ENCODE measurements around the gene CXCL17. TPM values are rescaled to one million over a fixed set of nuclear protein-coding genes. Genes with fewer than 3 reads are reported as not detected.

Gene CXCL17
- total RNA-seq, 5 donors from 2014 or later (not counting 1 experiment from before 2014, with no cell fraction given), result not detected

DNA sequence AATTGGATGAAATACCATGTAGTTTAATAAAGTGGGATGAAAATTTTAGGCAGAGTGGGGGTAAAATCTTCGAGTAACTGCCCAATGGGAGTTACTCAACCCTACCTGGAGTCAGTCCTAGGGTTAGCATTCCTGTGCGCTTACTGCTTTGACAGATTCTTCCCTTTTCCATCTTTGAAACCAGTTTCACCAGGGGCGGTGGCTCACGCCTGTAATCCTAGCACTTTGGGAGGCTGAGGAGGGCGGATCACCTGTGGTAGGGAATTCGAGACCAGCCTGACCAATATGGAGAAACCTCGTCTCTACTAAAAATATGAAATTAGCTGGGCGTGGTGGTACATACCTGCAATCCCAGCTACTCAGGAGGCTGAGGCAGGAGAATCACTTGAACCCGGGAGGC is 37.0 kb upstream of the CXCL17 start:
- ChIA-PET POLR2A (no interaction called here), CTCF (interaction anchor here in 1 of 2 donors (0.7 kb wide), 1 partner anchor 13 kb away, joined by 3 read pairs; no protein-coding TSS in a partner anchor)
- no peaks in the 10 kb centered on the region for H3K36me3 ChIP-seq (ENCODE audit: control insufficient read depth in 2 of 2, extremely low read depth in 1 of 2, insufficient read depth in 1 of 2, low read length in 1 of 2)
- Mint-ChIP-seq H3K27me3 (no peaks in the 10 kb centered on the region), H3K4me1 (peaks cover 16 to 28% (median 25%) of the 10 kb centered on the region in 3 donors), H3K9me3 (no peaks in the 10 kb centered on the region), H3K27ac (peak overlapping the region in 1 of 2 donors; percentile 29), H3K4me3 (no peak overlapping the region), H3K36me3 (no peaks in the 10 kb centered on the region)
- WGBS (ENCODE audit: insufficient coverage), result 87% methylated on average over 3 of the region's 9 CpGs
- no peaks in the 10 kb centered on the region for H3K27me3 ChIP-seq (replicated peaks in 1 of 2; ENCODE audit: control insufficient read depth in 2 of 2, extremely low read depth in 1 of 2, insufficient read depth in 2 of 2, low read length in 1 of 2)
- no peak overlapping the region for H3K27ac ChIP-seq (ENCODE audit: low read length)
- H3K4me1 ChIP-seq (ENCODE audit: control insufficient read depth in 1 of 2, extremely low read depth in 1 of 2, insufficient read depth in 2 of 2, low read length in 2 of 2), result peaks cover 0 to 8% of the 10 kb centered on the region in 2 experiments
- no peak overlapping the region for H3K4me3 ChIP-seq (ENCODE audit: control insufficient read depth in 1 of 2, extremely low read depth in 1 of 2, low read length in 1 of 2)
- DNase-seq (no peak), ATAC-seq (replicated peaks in 1 of 4) (no peak)
- no peaks in the 10 kb centered on the region for H3K9me3 ChIP-seq

- CTCF ChIA-PET, result no interaction called here
- ATAC-seq (replicated peaks in 1 of 4) (no peak), DNase-seq (no peak)
- Mint-ChIP-seq H3K4me3 (no peak overlapping the region), H3K27ac (no peak overlapping the region), H3K27me3 (no peaks in the 10 kb centered on the region), H3K9me3 (no peaks in the 10 kb centered on the region), H3K36me3 (no peaks in the 10 kb centered on the region), H3K4me1 (peaks cover 16 to 25% (median 23%) of the 10 kb centered on the region in 3 donors)
- no CpG with 5 or more reads among the region's 2 CpGs for WGBS (ENCODE audit: insufficient coverage)
- Histone ChIP-seq H3K4me3 (ENCODE audit: control insufficient read depth in 1 of 2, extremely low read depth in 1 of 2, low read length in 1 of 2) (no peak overlapping the region), H3K27me3 (replicated peaks in 1 of 2; ENCODE audit: control insufficient read depth in 2 of 2, extremely low read depth in 1 of 2, insufficient read depth in 2 of 2, low read length in 1 of 2) (no peaks in the 10 kb centered on the region), H3K27ac (ENCODE audit: low read length) (no peak overlapping the region), H3K36me3 (ENCODE audit: control insufficient read depth in 2 of 2, extremely low read depth in 1 of 2, insufficient read depth in 1 of 2, low read length in 1 of 2) (no peaks in the 10 kb centered on the region), H3K4me1 (ENCODE audit: control insufficient read depth in 1 of 2, extremely low read depth in 1 of 2, insufficient read depth in 2 of 2, low read length in 2 of 2) (peaks cover 0 to 8% of the 10 kb centered on the region in 2 experiments), H3K9me3 (no peaks in the 10 kb centered on the region)
- POLR2A ChIA-PET, result no interaction called here
These were observed 36.1 kb upstream of the CXCL17 start for GRCh38 chr19:42478765-42479311.

- WGBS (ENCODE audit: insufficient coverage), result no CpG with 5 or more reads among the region's 2 CpGs
- no peaks in the 10 kb centered on the region for H3K36me3 ChIP-seq (ENCODE audit: control insufficient read depth in 2 of 2, extremely low read depth in 1 of 2, insufficient read depth in 1 of 2, low read length in 1 of 2)
- DNase-seq (no peak), ATAC-seq (replicated peaks in 1 of 4) (no peak)
- H3K9me3 Mint-ChIP-seq, result no peaks in the 10 kb centered on the region
- no peak overlapping the region for H3K4me3 ChIP-seq (ENCODE audit: control insufficient read depth in 1 of 2, extremely low read depth in 1 of 2, low read length in 1 of 2)
- peaks cover 0 to 8% of the 10 kb centered on the region in 2 experiments for H3K4me1 ChIP-seq (ENCODE audit: control insufficient read depth in 1 of 2, extremely low read depth in 1 of 2, insufficient read depth in 2 of 2, low read length in 2 of 2)
- H3K27me3 Mint-ChIP-seq, result peaks cover 0 to 2% of the 10 kb centered on the region in 2 donors
- H3K27ac ChIP-seq (ENCODE audit: low read length), result no peak overlapping the region
- peaks cover 16 to 23% (median 21%) of the 10 kb centered on the region in 3 donors for H3K4me1 Mint-ChIP-seq
- no peaks in the 10 kb centered on the region for H3K9me3 ChIP-seq
- no peak overlapping the region for H3K27ac Mint-ChIP-seq
- no peaks in the 10 kb centered on the region for H3K27me3 ChIP-seq (replicated peaks in 1 of 2; ENCODE audit: control insufficient read depth in 2 of 2, extremely low read depth in 1 of 2, insufficient read depth in 2 of 2, low read length in 1 of 2)
- no peaks in the 10 kb centered on the region for H3K36me3 Mint-ChIP-seq
- ChIA-PET POLR2A (no interaction called here), CTCF (no interaction called here)
- H3K4me3 Mint-ChIP-seq, result no peak overlapping the region
These were observed 35.2 kb upstream of the CXCL17 start for GRCh38 chr19:42477933-42478332.

- peaks cover 0 to 11% of the 10 kb centered on the region in 2 donors for H3K27me3 Mint-ChIP-seq
These were observed 34.4 kb upstream of the CXCL17 start for GRCh38 chr19:42477117-42477516.

GRCh38 chr19:42475366-42475765 is 32.6 kb upstream of the CXCL17 start:
- WGBS (ENCODE audit: insufficient coverage), result no CpG with 5 or more reads among the region's 4 CpGs
- no peaks in the 10 kb centered on the region for H3K9me3 Mint-ChIP-seq
- no peaks in the 10 kb centered on the region for H3K36me3 ChIP-seq (ENCODE audit: control insufficient read depth in 2 of 2, extremely low read depth in 1 of 2, insufficient read depth in 1 of 2, low read length in 1 of 2)
- no peaks in the 10 kb centered on the region for H3K4me1 ChIP-seq (ENCODE audit: control insufficient read depth in 1 of 2, extremely low read depth in 1 of 2, insufficient read depth in 2 of 2, low read length in 2 of 2)
- no peak overlapping the region for H3K4me3 Mint-ChIP-seq
- ATAC-seq (replicated peaks in 1 of 4), result no peak
- no peak overlapping the region for H3K4me3 ChIP-seq (ENCODE audit: control insufficient read depth in 1 of 2, extremely low read depth in 1 of 2, low read length in 1 of 2)
- H3K27me3 ChIP-seq (replicated peaks in 1 of 2; ENCODE audit: control insufficient read depth in 2 of 2, extremely low read depth in 1 of 2, insufficient read depth in 2 of 2, low read length in 1 of 2), result no peaks in the 10 kb centered on the region
- no peak for DNase-seq
- H3K27ac Mint-ChIP-seq, result no peak overlapping the region
- ChIA-PET POLR2A (no interaction called here), CTCF (interaction anchor here (0.5 to 0.6 kb wide), 2 partner anchors 17 to 38 kb away, joined by 3 to 4 read pairs; no protein-coding TSS in a partner anchor)
- peaks cover 0 to 11% of the 10 kb centered on the region in 2 donors for H3K27me3 Mint-ChIP-seq
- peaks cover under 1 to 10% (median 7%) of the 10 kb centered on the region in 3 donors for H3K4me1 Mint-ChIP-seq
- H3K36me3 Mint-ChIP-seq, result no peaks in the 10 kb centered on the region
- H3K9me3 ChIP-seq, result no peaks in the 10 kb centered on the region
- no peak overlapping the region for H3K27ac ChIP-seq (ENCODE audit: low read length)

More at GRCh38 chr19:42477117-42477516, 34.4 kb upstream of the CXCL17 start:
- H3K9me3 Mint-ChIP-seq, result no peaks in the 10 kb centered on the region
- DNase-seq (no peak), ATAC-seq (replicated peaks in 1 of 4) (no peak)
- H3K36me3 Mint-ChIP-seq, result no peaks in the 10 kb centered on the region
- CTCF ChIA-PET, result no interaction called here
- no CpG with 5 or more reads among the region's 2 CpGs for WGBS (ENCODE audit: insufficient coverage)
- no peak overlapping the region for H3K4me3 Mint-ChIP-seq
- Histone ChIP-seq H3K9me3 (no peaks in the 10 kb centered on the region), H3K4me3 (ENCODE audit: control insufficient read depth in 1 of 2, extremely low read depth in 1 of 2, low read length in 1 of 2) (no peak overlapping the region), H3K27me3 (replicated peaks in 1 of 2; ENCODE audit: control insufficient read depth in 2 of 2, extremely low read depth in 1 of 2, insufficient read depth in 2 of 2, low read length in 1 of 2) (no peaks in the 10 kb centered on the region), H3K4me1 (ENCODE audit: control insufficient read depth in 1 of 2, extremely low read depth in 1 of 2, insufficient read depth in 2 of 2, low read length in 2 of 2) (peaks cover 0 to 8% of the 10 kb centered on the region in 2 experiments), H3K27ac (ENCODE audit: low read length) (no peak overlapping the region), H3K36me3 (ENCODE audit: control insufficient read depth in 2 of 2, extremely low read depth in 1 of 2, insufficient read depth in 1 of 2, low read length in 1 of 2) (no peaks in the 10 kb centered on the region)
- POLR2A ChIA-PET, result no interaction called here
- H3K27ac Mint-ChIP-seq, result no peak overlapping the region
- H3K4me1 Mint-ChIP-seq, result peaks cover 16 to 23% (median 21%) of the 10 kb centered on the region in 3 donors

- Histone ChIP-seq H3K27me3 (replicated peaks in 1 of 2; ENCODE audit: control insufficient read depth in 2 of 2, extremely low read depth in 1 of 2, insufficient read depth in 2 of 2, low read length in 1 of 2) (no peaks in the 10 kb centered on the region), H3K4me3 (ENCODE audit: control insufficient read depth in 1 of 2, extremely low read depth in 1 of 2, low read length in 1 of 2) (no peak overlapping the region), H3K27ac (ENCODE audit: low read length) (no peak overlapping the region), H3K9me3 (no peaks in the 10 kb centered on the region), H3K4me1 (ENCODE audit: control insufficient read depth in 1 of 2, extremely low read depth in 1 of 2, insufficient read depth in 2 of 2, low read length in 2 of 2) (no peaks in the 10 kb centered on the region), H3K36me3 (ENCODE audit: control insufficient read depth in 2 of 2, extremely low read depth in 1 of 2, insufficient read depth in 1 of 2, low read length in 1 of 2) (no peaks in the 10 kb centered on the region)
- Mint-ChIP-seq H3K27me3 (peaks cover 0 to 11% of the 10 kb centered on the region in 2 donors), H3K4me3 (no peak overlapping the region), H3K27ac (no peak overlapping the region), H3K4me1 (peaks cover 0 to 7% (median 7%) of the 10 kb centered on the region in 3 donors), H3K9me3 (no peaks in the 10 kb centered on the region), H3K36me3 (no peaks in the 10 kb centered on the region)
- WGBS (ENCODE audit: insufficient coverage), result 87% methylated on average over 3 of the region's 4 CpGs
- ATAC-seq (replicated peaks in 1 of 4) (no peak), DNase-seq (no peak)
- POLR2A ChIA-PET, result no interaction called here
- CTCF ChIA-PET, result no interaction called here
These were observed 32.0 kb upstream of the CXCL17 start for GRCh38 chr19:42474743-42475142.

Measured in T-cell (primary cell).